SU-DHL-6 (cell line): ENCODE results near the gene ELFN2.

Source experiments
- H2AFZ ChIP-seq: fragments of 200-600 bp; sonication (generic); 2 replicates; pipeline ENCODE4 v1.6.1; 2014; ENCODE audit warnings: low read depth, mild to moderate bottlenecking, moderate library complexity, mixed read lengths, antibody characterized with exemption, low read length; ENCODE audit not compliant: severe bottlenecking
- H3F3A ChIP-seq: fragments of 200-600 bp; shearing (Covaris generic); 2 replicates; pipeline ENCODE4 v1.6.0; 2016; ENCODE audit warnings: antibody characterized with exemption, mild to moderate bottlenecking; ENCODE audit not compliant: insufficient read depth
- H3K27ac ChIP-seq: fragments of 200-600 bp; sonication (generic); 2 replicates; pipeline ENCODE4 v1.5.1; 2016; ENCODE audit warnings: low read depth, mild to moderate bottlenecking, low read length, moderate library complexity, mixed read lengths
- H3K27me3 ChIP-seq: fragments of 200-600 bp; sonication (generic), shearing (Covaris generic); 2 replicates; pipeline ENCODE4 v1.6.0; 2014; ENCODE audit warnings: mild to moderate bottlenecking, low read length
- H3K36me3 ChIP-seq: fragments of 200-600 bp; sonication (generic); 2 replicates; pipeline ENCODE4 v1.6.1; 2014; ENCODE audit warnings: mild to moderate bottlenecking, low read length, mixed read lengths
- H3K4me2 ChIP-seq: fragments of 300-600, 200-600 bp; shearing (Covaris generic), sonication (generic); 2 replicates; pipeline ENCODE4 v1.6.0; 2014; ENCODE audit warnings: low read length, low read depth, mild to moderate bottlenecking; ENCODE audit not compliant: poor library complexity, severe bottlenecking
- H3K4me3 ChIP-seq: fragments of 200-600 bp; sonication (generic); 2 replicates; pipeline ENCODE4 v1.5.1; 2014; ENCODE audit warnings: antibody characterized with exemption, low read length, mild to moderate bottlenecking, mixed read lengths; ENCODE audit not compliant: insufficient read depth, poor library complexity, severe bottlenecking
- H3K79me2 ChIP-seq: fragments of 200-600 bp; sonication (generic); 2 replicates; pipeline ENCODE4 v1.6.1; 2014; ENCODE audit warnings: mild to moderate bottlenecking, low read length, moderate library complexity; ENCODE audit not compliant: insufficient read depth
- H3K9ac ChIP-seq: fragments of 200-600 bp; sonication (generic); 2 replicates; pipeline ENCODE4 v1.7.0; 2014; ENCODE audit warnings: mild to moderate bottlenecking, low read length
- H3K9me2 ChIP-seq: fragments of 200-600 bp; sonication (generic); replicated peaks from 2 replicates; pipeline ENCODE4 v1.6.1; 2014; ENCODE audit warnings: low read length; ENCODE audit not compliant: insufficient read depth
- H3K9me3 ChIP-seq: fragments of 200-600 bp; sonication (generic); 2 replicates; pipeline ENCODE4 v1.6.1; 2014; ENCODE audit warnings: low read length, mixed read lengths; ENCODE audit not compliant: insufficient read depth
- H4K20me1 ChIP-seq: fragments of 200-600 bp; sonication (generic); 2 replicates; pipeline ENCODE4 v1.6.1; 2014; ENCODE audit warnings: low read depth, mild to moderate bottlenecking, antibody characterized with exemption, low read length, moderate library complexity, mixed read lengths
- EZH2phosphoT487 ChIP-seq: fragments of 200-600 bp; sonication (generic), shearing (Covaris generic); conservative IDR thresholded peaks from 2 replicates; pipeline ENCODE4 v1.6.1; 2018; ENCODE audit warnings: mild to moderate bottlenecking, antibody characterized with exemption, low read length, moderate library complexity, mixed read lengths
- TF ChIP-seq, protein P1 (sequence below): fragments of 200-600 bp; sonication (generic); IDR thresholded peaks from one replicate; pipeline ENCODE4 v1.5.1; 2017; ENCODE audit warnings: antibody characterized with exemption, mild to moderate bottlenecking, low read length, moderate library complexity; ENCODE audit not compliant: insufficient read depth, poor library complexity, severe bottlenecking

Gene ELFN2

DNA sequence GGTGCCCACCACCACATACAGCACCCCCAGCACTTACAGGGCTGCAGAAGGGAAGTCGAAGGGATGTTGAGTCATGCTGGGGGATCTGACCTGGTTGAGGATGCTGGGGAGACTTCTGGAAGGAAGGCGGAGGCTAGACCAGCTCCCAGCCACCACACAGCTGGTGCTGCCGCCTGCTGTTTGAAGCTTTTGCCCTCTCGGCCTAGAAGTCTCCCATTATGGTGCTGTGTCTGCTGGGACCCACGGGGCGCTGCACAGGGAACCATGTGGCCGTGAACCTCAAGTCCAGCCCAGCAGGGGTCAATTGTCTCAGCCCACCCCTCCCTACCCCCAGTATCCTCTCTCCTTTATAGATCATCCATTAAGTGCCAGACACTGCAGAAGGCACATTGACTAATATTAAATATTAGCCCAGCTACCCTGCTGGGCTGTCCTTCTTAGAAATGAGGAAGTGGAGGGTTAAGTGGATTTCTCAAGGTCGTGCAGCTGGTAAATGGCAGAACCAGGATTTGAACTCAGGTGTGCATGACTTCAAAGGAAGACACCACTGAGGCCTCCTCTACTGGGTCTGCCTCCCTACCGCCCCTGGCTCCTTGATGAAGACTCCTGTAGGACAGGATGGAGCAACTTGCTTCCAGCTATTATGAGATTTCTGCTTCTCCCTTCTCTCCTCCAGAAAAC, 95.3 kb downstream of the ELFN2 start:
- H3K36me3 ChIP-seq, result no peaks in the 10 kb centered on the region
- H3K9me2 ChIP-seq, result no peaks in the 10 kb centered on the region
- H3K79me2 ChIP-seq, result no peaks in the 10 kb centered on the region
- H3K4me3 ChIP-seq, result no peak overlapping the region
- H3K27me3 ChIP-seq, result no peaks in the 10 kb centered on the region
- H3K9me3 ChIP-seq, result no peaks in the 10 kb centered on the region
- no peaks in the 10 kb centered on the region for H3F3A ChIP-seq
- TF ChIP-seq, protein P1, sequence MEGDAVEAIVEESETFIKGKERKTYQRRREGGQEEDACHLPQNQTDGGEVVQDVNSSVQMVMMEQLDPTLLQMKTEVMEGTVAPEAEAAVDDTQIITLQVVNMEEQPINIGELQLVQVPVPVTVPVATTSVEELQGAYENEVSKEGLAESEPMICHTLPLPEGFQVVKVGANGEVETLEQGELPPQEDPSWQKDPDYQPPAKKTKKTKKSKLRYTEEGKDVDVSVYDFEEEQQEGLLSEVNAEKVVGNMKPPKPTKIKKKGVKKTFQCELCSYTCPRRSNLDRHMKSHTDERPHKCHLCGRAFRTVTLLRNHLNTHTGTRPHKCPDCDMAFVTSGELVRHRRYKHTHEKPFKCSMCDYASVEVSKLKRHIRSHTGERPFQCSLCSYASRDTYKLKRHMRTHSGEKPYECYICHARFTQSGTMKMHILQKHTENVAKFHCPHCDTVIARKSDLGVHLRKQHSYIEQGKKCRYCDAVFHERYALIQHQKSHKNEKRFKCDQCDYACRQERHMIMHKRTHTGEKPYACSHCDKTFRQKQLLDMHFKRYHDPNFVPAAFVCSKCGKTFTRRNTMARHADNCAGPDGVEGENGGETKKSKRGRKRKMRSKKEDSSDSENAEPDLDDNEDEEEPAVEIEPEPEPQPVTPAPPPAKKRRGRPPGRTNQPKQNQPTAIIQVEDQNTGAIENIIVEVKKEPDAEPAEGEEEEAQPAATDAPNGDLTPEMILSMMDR, result no peak
- TF ChIP-seq EZH2phosphoT487, result no peak
- H3K9ac ChIP-seq, result no peak overlapping the region
- no peak overlapping the region for H3K4me2 ChIP-seq
- no peaks in the 10 kb centered on the region for H4K20me1 ChIP-seq
- no peak overlapping the region for H2AFZ ChIP-seq
- H3K27ac ChIP-seq, result no peak overlapping the region

- no peaks in the 10 kb centered on the region for H3F3A ChIP-seq
- H3K36me3 ChIP-seq, result no peaks in the 10 kb centered on the region
- no peaks in the 10 kb centered on the region for H3K79me2 ChIP-seq
- H3K27me3 ChIP-seq, result no peaks in the 10 kb centered on the region
- H3K4me3 ChIP-seq, result no peak overlapping the region
- H3K9me2 ChIP-seq, result no peaks in the 10 kb centered on the region
- no peak overlapping the region for H2AFZ ChIP-seq
- no peak overlapping the region for H3K27ac ChIP-seq
- TF ChIP-seq, protein P1, result no peak
- no peak for TF ChIP-seq EZH2phosphoT487
- H3K9ac ChIP-seq, result no peak overlapping the region
- no peak overlapping the region for H3K4me2 ChIP-seq
- H3K9me3 ChIP-seq, result no peaks in the 10 kb centered on the region
- no peaks in the 10 kb centered on the region for H4K20me1 ChIP-seq
Measured at GRCh38 chr22:37331034-37331428, 96.2 kb downstream of the ELFN2 start.

GRCh38 chr22:37330200-37331033, 96.9 kb downstream of the ELFN2 start:
- Histone ChIP-seq H3F3A (no peaks in the 10 kb centered on the region), H3K4me2 (no peak overlapping the region), H3K9me2 (no peaks in the 10 kb centered on the region), H3K27ac (no peak overlapping the region), H3K27me3 (no peaks in the 10 kb centered on the region), H3K4me3 (no peak overlapping the region), H3K9ac (no peak overlapping the region), H3K79me2 (no peaks in the 10 kb centered on the region), H4K20me1 (no peaks in the 10 kb centered on the region), H2AFZ (no peak overlapping the region), H3K36me3 (no peaks in the 10 kb centered on the region), H3K9me3 (no peaks in the 10 kb centered on the region)
- TF ChIP-seq, protein P1, result no peak
- no peak for TF ChIP-seq EZH2phosphoT487
